Measurements from ENCODE around the gene DBNDD2. TPM values are rescaled to one million over a fixed set of nuclear protein-coding genes. Genes with fewer than 3 reads are reported as not detected.

The DBNDD2 gene
- total and polyA plus RNA-seq, 5 donors from 2014 or later, result 15.1 to 23.5 (median 20.1) TPM

- Mint-ChIP-seq H3K36me3 (peaks cover 22% of the 10 kb centered on the region), H3K27ac (peak overlapping the region in 2 of 3 donors; percentile 41 to 68), H3K4me1 (peaks cover 17 to 62% (median 43%) of the 10 kb centered on the region in 4 donors), H3K4me3 (peak overlapping the region; percentile 44 to 76 (median 52)), H3K27me3 (no peaks in the 10 kb centered on the region), H3K9me3 (no peaks in the 10 kb centered on the region)
- Histone ChIP-seq H3K9me3 (ENCODE audit: control insufficient read depth in 2 of 2, low read length in 2 of 2) (no peaks in the 10 kb centered on the region), H3K27me3 (ENCODE audit: control insufficient read depth, insufficient read depth, low read length) (no peaks in the 10 kb centered on the region), H3K4me1 (ENCODE audit: control insufficient read depth, insufficient read depth, low read length, poor library complexity, severe bottlenecking) (peaks cover 44% of the 10 kb centered on the region), H3K4me3 (ENCODE audit: low read depth, low read length) (no peak overlapping the region), H3K27ac (ENCODE audit: insufficient read depth, low read length, poor library complexity, severe bottlenecking) (no peak overlapping the region), H3K36me3 (ENCODE audit: control insufficient read depth, insufficient read depth, low read length) (peaks cover 26% of the 10 kb centered on the region)
- no peak for ATAC-seq (ENCODE audit: low read depth in 2 of 2)
- DNase-seq, result no peak
These were observed 42.6 kb upstream of the DBNDD2 start for GRCh38 chr20:45365444-45365970.

DNA sequence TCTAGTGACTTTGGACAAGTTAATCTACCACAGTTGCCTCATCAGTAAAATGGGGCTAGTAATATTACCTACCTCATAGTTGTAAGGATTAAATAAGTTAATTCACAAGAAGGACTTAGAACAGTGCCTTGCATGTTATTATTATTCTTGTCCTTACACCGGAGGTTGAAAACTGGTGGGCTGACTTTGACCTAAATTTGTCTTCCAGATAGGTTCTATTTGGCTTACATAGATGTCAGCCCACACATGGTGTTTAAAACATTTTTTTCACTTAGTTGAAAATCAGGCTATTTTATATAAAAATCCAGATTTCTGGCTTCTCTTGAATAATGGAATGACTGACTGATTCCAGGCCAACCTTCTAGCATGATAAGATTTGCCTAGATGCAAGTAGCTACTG, 41.9 kb upstream of the DBNDD2 start:
- DNase-seq (no peak), ATAC-seq (ENCODE audit: low read depth in 2 of 2) (no peak)
- H3K36me3 ChIP-seq (ENCODE audit: control insufficient read depth, insufficient read depth, low read length), result peaks cover 26% of the 10 kb centered on the region
- H3K4me1 Mint-ChIP-seq, result peaks cover 17 to 65% (median 47%) of the 10 kb centered on the region in 4 donors
- H3K36me3 Mint-ChIP-seq, result peaks cover 22% of the 10 kb centered on the region
- H3K27me3 ChIP-seq (ENCODE audit: control insufficient read depth, insufficient read depth, low read length), result no peaks in the 10 kb centered on the region
- H3K9me3 Mint-ChIP-seq, result no peaks in the 10 kb centered on the region
- no peaks in the 10 kb centered on the region for H3K27me3 Mint-ChIP-seq
- H3K4me1 ChIP-seq (ENCODE audit: control insufficient read depth, insufficient read depth, low read length, poor library complexity, severe bottlenecking), result peaks cover 44% of the 10 kb centered on the region
- no peak overlapping the region for H3K27ac ChIP-seq (ENCODE audit: insufficient read depth, low read length, poor library complexity, severe bottlenecking)
- no peak overlapping the region for H3K4me3 ChIP-seq (ENCODE audit: low read depth, low read length)
- H3K27ac Mint-ChIP-seq, result peak overlapping the region in 1 of 3 donors; percentile 41
- no peaks in the 10 kb centered on the region for H3K9me3 ChIP-seq (ENCODE audit: control insufficient read depth in 2 of 2, low read length in 2 of 2)
- peak overlapping the region in 1 of 4 donors; percentile 76 for H3K4me3 Mint-ChIP-seq

GRCh38 chr20:45366631-45367030, 41.5 kb upstream of the DBNDD2 start:
- peak overlapping the region in 1 of 3 donors; percentile 96 for H3K27ac Mint-ChIP-seq

DNA sequence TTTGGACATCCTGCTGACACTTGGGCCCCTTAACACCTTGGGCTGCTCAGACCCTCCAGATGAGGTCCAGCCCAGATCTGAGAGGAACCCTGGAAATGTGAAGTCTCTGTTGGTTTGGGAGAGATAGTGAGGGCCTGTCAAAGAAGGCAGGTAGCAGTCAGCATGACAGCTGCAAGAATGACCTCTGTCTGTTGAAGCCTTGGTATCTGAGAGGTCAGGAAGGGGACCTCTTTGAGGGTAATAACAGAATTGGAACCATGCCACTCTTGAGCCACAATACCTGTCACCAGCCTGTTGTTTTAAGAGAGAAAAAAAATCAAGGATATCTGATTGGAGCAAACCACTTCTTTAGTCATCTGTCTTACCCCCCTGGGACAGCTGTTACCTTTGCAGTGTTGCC, 41.0 kb upstream of the DBNDD2 start:
- peak overlapping the region in 1 of 3 donors; percentile 96 for H3K27ac Mint-ChIP-seq
- H3K36me3 Mint-ChIP-seq, result peaks cover 22% of the 10 kb centered on the region
- no peak for ATAC-seq (ENCODE audit: low read depth in 2 of 2)
- H3K9me3 ChIP-seq (ENCODE audit: control insufficient read depth in 2 of 2, low read length in 2 of 2), result no peaks in the 10 kb centered on the region
- no peak for DNase-seq
- H3K4me1 ChIP-seq (ENCODE audit: control insufficient read depth, insufficient read depth, low read length, poor library complexity, severe bottlenecking), result peaks cover 45% of the 10 kb centered on the region
- peaks cover 0 to under 1% (median 0%) of the 10 kb centered on the region in 7 donors for H3K9me3 Mint-ChIP-seq
- no peaks in the 10 kb centered on the region for H3K27me3 Mint-ChIP-seq
- no peaks in the 10 kb centered on the region for H3K27me3 ChIP-seq (ENCODE audit: control insufficient read depth, insufficient read depth, low read length)
- peaks cover 17 to 73% (median 53%) of the 10 kb centered on the region in 4 donors for H3K4me1 Mint-ChIP-seq
- peaks cover 26% of the 10 kb centered on the region for H3K36me3 ChIP-seq (ENCODE audit: control insufficient read depth, insufficient read depth, low read length)
- H3K4me3 ChIP-seq (ENCODE audit: low read depth, low read length), result no peak overlapping the region
- H3K27ac ChIP-seq (ENCODE audit: insufficient read depth, low read length, poor library complexity, severe bottlenecking), result peak overlapping the region; percentile 63
- peak overlapping the region in 2 of 4 donors; percentile 59 to 76 for H3K4me3 Mint-ChIP-seq

More at GRCh38 chr20:45366631-45367030, 41.5 kb upstream of the DBNDD2 start:
- Mint-ChIP-seq H3K9me3 (no peaks in the 10 kb centered on the region), H3K36me3 (peaks cover 22% of the 10 kb centered on the region), H3K4me1 (peaks cover 17 to 69% (median 51%) of the 10 kb centered on the region in 4 donors), H3K4me3 (peak overlapping the region in 1 of 4 donors; percentile 76), H3K27me3 (no peaks in the 10 kb centered on the region)
- H3K27me3 ChIP-seq (ENCODE audit: control insufficient read depth, insufficient read depth, low read length), result no peaks in the 10 kb centered on the region
- DNase-seq, result no peak
- peaks cover 26% of the 10 kb centered on the region for H3K36me3 ChIP-seq (ENCODE audit: control insufficient read depth, insufficient read depth, low read length)
- peaks cover 44% of the 10 kb centered on the region for H3K4me1 ChIP-seq (ENCODE audit: control insufficient read depth, insufficient read depth, low read length, poor library complexity, severe bottlenecking)
- H3K9me3 ChIP-seq (ENCODE audit: control insufficient read depth in 2 of 2, low read length in 2 of 2), result no peaks in the 10 kb centered on the region
- no peak overlapping the region for H3K4me3 ChIP-seq (ENCODE audit: low read depth, low read length)
- no peak for ATAC-seq (ENCODE audit: low read depth in 2 of 2)
- peak overlapping the region; percentile 63 for H3K27ac ChIP-seq (ENCODE audit: insufficient read depth, low read length, poor library complexity, severe bottlenecking)

DNA sequence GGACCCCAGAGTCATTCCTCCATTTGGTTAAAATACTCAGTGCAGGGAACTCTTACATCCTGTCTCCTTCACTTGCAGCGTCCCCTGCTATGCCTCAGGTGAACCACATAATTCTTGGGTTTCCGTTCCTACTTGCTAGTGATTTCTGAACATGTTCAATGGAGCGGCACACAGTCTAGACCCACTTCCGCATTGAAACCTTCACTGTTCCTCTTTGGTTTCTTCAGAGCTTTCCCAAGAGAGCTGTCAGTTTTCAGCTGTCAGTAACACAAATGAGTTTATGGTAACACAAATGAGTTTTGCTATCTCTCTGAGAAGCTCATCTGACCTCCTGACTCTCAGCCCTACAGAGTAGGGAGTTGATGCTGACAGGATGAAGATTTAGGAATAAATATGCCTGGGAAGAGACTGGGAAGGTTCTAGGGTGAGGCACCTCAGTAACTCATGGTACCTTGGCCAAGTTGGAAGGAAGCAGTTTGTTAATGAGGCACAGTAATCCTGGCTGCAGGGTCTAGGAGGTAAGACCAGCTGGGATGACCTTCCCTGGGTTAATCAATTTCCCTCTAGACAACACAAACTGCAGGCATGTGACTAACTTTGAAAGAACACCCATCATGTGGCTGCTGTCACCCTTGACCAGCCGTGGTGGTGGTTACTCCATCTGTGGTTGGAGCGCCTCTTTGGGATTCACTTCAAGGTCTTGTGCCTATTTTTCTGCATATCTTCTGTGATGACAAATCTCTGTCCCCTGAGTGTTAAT, 39.7 kb upstream of the DBNDD2 start:
- peaks cover 14 to 75% (median 50%) of the 10 kb centered on the region in 4 donors for H3K4me1 Mint-ChIP-seq
- peak overlapping the region; percentile 8 for H3K4me3 ChIP-seq (ENCODE audit: low read depth, low read length)
- H3K4me3 Mint-ChIP-seq, result peak overlapping the region; percentile 41 to 59 (median 52)
- peak; percentile 64 to 69 for ATAC-seq (ENCODE audit: low read depth in 2 of 2)
- H3K9me3 Mint-ChIP-seq, result peaks cover 0 to 3% (median 0%) of the 10 kb centered on the region in 7 donors
- H3K9me3 ChIP-seq (ENCODE audit: control insufficient read depth in 2 of 2, low read length in 2 of 2), result no peaks in the 10 kb centered on the region
- H3K27me3 Mint-ChIP-seq, result no peaks in the 10 kb centered on the region
- peak; percentile 18 to 77 (median 53) for DNase-seq
- peaks cover 22% of the 10 kb centered on the region for H3K36me3 Mint-ChIP-seq
- peak overlapping the region; percentile 26 to 73 (median 70) for H3K27ac Mint-ChIP-seq
- H3K27ac ChIP-seq (ENCODE audit: insufficient read depth, low read length, poor library complexity, severe bottlenecking), result peak overlapping the region; percentile 63
- H3K36me3 ChIP-seq (ENCODE audit: control insufficient read depth, insufficient read depth, low read length), result peaks cover 26% of the 10 kb centered on the region
- no peaks in the 10 kb centered on the region for H3K27me3 ChIP-seq (ENCODE audit: control insufficient read depth, insufficient read depth, low read length)
- peaks cover 52% of the 10 kb centered on the region for H3K4me1 ChIP-seq (ENCODE audit: control insufficient read depth, insufficient read depth, low read length, poor library complexity, severe bottlenecking)

- DNase-seq (no peak), ATAC-seq (ENCODE audit: low read depth in 2 of 2) (no peak)
- peaks cover 22% of the 10 kb centered on the region for H3K36me3 ChIP-seq (ENCODE audit: control insufficient read depth, insufficient read depth, low read length)
- H3K4me1 Mint-ChIP-seq, result peaks cover 14 to 71% (median 37%) of the 10 kb centered on the region in 4 donors
- no peaks in the 10 kb centered on the region for H3K9me3 ChIP-seq (ENCODE audit: control insufficient read depth in 2 of 2, low read length in 2 of 2)
- no peaks in the 10 kb centered on the region for H3K27me3 Mint-ChIP-seq
- peaks cover 34% of the 10 kb centered on the region for H3K4me1 ChIP-seq (ENCODE audit: control insufficient read depth, insufficient read depth, low read length, poor library complexity, severe bottlenecking)
- H3K4me3 ChIP-seq (ENCODE audit: low read depth, low read length), result no peak overlapping the region
- H3K9me3 Mint-ChIP-seq, result peaks cover 0 to 3% (median 0%) of the 10 kb centered on the region in 7 donors
- no peaks in the 10 kb centered on the region for H3K27me3 ChIP-seq (ENCODE audit: control insufficient read depth, insufficient read depth, low read length)
- peaks cover 17% of the 10 kb centered on the region for H3K36me3 Mint-ChIP-seq
- peak overlapping the region in 3 of 4 donors; percentile 7 to 62 (median 41) for H3K4me3 Mint-ChIP-seq
- H3K27ac Mint-ChIP-seq, result no peak overlapping the region
- H3K27ac ChIP-seq (ENCODE audit: insufficient read depth, low read length, poor library complexity, severe bottlenecking), result no peak overlapping the region
These were observed 37.4 kb upstream of the DBNDD2 start for GRCh38 chr20:45370571-45371160.

- peaks cover 14 to 58% (median 31%) of the 10 kb centered on the region in 4 donors for H3K4me1 Mint-ChIP-seq
These were observed 35.8 kb upstream of the DBNDD2 start for GRCh38 chr20:45372241-45372640.

More at GRCh38 chr20:45372241-45372640, 35.8 kb upstream of the DBNDD2 start:
- H3K4me1 ChIP-seq (ENCODE audit: control insufficient read depth, insufficient read depth, low read length, poor library complexity, severe bottlenecking), result peaks cover 31% of the 10 kb centered on the region
- H3K27ac ChIP-seq (ENCODE audit: insufficient read depth, low read length, poor library complexity, severe bottlenecking), result no peak overlapping the region
- H3K36me3 ChIP-seq (ENCODE audit: control insufficient read depth, insufficient read depth, low read length), result peaks cover 7% of the 10 kb centered on the region
- DNase-seq (no peak), ATAC-seq (ENCODE audit: low read depth in 2 of 2) (no peak)
- H3K27me3 ChIP-seq (ENCODE audit: control insufficient read depth, insufficient read depth, low read length), result no peaks in the 10 kb centered on the region
- H3K4me3 Mint-ChIP-seq, result peak overlapping the region; percentile 57 to 82 (median 68)
- no peaks in the 10 kb centered on the region for H3K27me3 Mint-ChIP-seq
- peaks cover 9% of the 10 kb centered on the region for H3K36me3 Mint-ChIP-seq
- no peak overlapping the region for H3K27ac Mint-ChIP-seq
- no peak overlapping the region for H3K4me3 ChIP-seq (ENCODE audit: low read depth, low read length)
- peaks cover 0 to 3% (median 0%) of the 10 kb centered on the region in 7 donors for H3K9me3 Mint-ChIP-seq
- no peaks in the 10 kb centered on the region for H3K9me3 ChIP-seq (ENCODE audit: control insufficient read depth in 2 of 2, low read length in 2 of 2)

All from CD4-positive, CD25-positive, alpha-beta regulatory T cell (primary cell).